ENCODE measurements around the gene ZACN. TPM values are rescaled to one million over a fixed set of nuclear protein-coding genes. Genes with fewer than 3 reads are reported as not detected.

Gene ZACN
- total RNA-seq, 1 donor from 2014 or later = 0.29 TPM

- no peak for DNase-seq (ENCODE audit: extremely low spot score, unreplicated experiment)
- H3K4me3 Mint-ChIP-seq = no peak overlapping the region
- TF ChIP-seq CTCF (conservative IDR thresholded peaks at IDR 0.05) = no peak
- peaks cover 5% of the 10 kb centered on the region for H3K36me3 Mint-ChIP-seq
- peaks cover 27% of the 10 kb centered on the region for H3K27me3 Mint-ChIP-seq
- H3K4me1 Mint-ChIP-seq (ENCODE audit: unreplicated experiment) = peaks cover 7% of the 10 kb centered on the region
- no peak overlapping the region for H3K27ac Mint-ChIP-seq
- no peaks in the 10 kb centered on the region for H3K9me3 Mint-ChIP-seq
These were observed 4.7 kb downstream of the ZACN start for GRCh38 chr17:76083536-76084182.

- Mint-ChIP-seq H3K4me1 (ENCODE audit: unreplicated experiment) (peaks cover 7% of the 10 kb centered on the region), H3K9me3 (no peaks in the 10 kb centered on the region), H3K4me3 (no peak overlapping the region), H3K27me3 (peaks cover 12% of the 10 kb centered on the region), H3K27ac (no peak overlapping the region), H3K36me3 (peaks cover 5% of the 10 kb centered on the region)
- no peak for DNase-seq (ENCODE audit: extremely low spot score, unreplicated experiment)
- no peak for TF ChIP-seq CTCF (conservative IDR thresholded peaks at IDR 0.05)
These were observed 6.2 kb downstream of the ZACN start for GRCh38 chr17:76085066-76085730.

- Mint-ChIP-seq H3K27me3 (peaks cover 7% of the 10 kb centered on the region), H3K9me3 (no peaks in the 10 kb centered on the region), H3K36me3 (peaks cover 5% of the 10 kb centered on the region), H3K27ac (no peak overlapping the region), H3K4me3 (no peak overlapping the region), H3K4me1 (ENCODE audit: unreplicated experiment) (peaks cover 7% of the 10 kb centered on the region)
- DNase-seq (ENCODE audit: extremely low spot score, unreplicated experiment) = no peak
- no peak for TF ChIP-seq CTCF (conservative IDR thresholded peaks at IDR 0.05)
These were observed 6.9 kb downstream of the ZACN start for GRCh38 chr17:76085731-76086366.

GRCh38 chr17:76086384-76086783, 7.4 kb downstream of the ZACN start:
- no peak overlapping the region for H3K27ac Mint-ChIP-seq
- no peak for DNase-seq (ENCODE audit: extremely low spot score, unreplicated experiment)
- no peak overlapping the region for H3K4me3 Mint-ChIP-seq
- H3K36me3 Mint-ChIP-seq = peaks cover 5% of the 10 kb centered on the region
- peaks cover 4% of the 10 kb centered on the region for H3K27me3 Mint-ChIP-seq
- no peaks in the 10 kb centered on the region for H3K9me3 Mint-ChIP-seq
- TF ChIP-seq CTCF (conservative IDR thresholded peaks at IDR 0.05) = no peak
- H3K4me1 Mint-ChIP-seq (ENCODE audit: unreplicated experiment) = peaks cover 7% of the 10 kb centered on the region

GRCh38 chr17:76087531-76087930, 8.5 kb downstream of the ZACN start:
- no peak for TF ChIP-seq CTCF (conservative IDR thresholded peaks at IDR 0.05)
- H3K27me3 Mint-ChIP-seq = no peaks in the 10 kb centered on the region
- H3K27ac Mint-ChIP-seq = no peak overlapping the region
- H3K36me3 Mint-ChIP-seq = peaks cover 5% of the 10 kb centered on the region
- DNase-seq (ENCODE audit: extremely low spot score, unreplicated experiment) = no peak
- H3K4me1 Mint-ChIP-seq (ENCODE audit: unreplicated experiment) = peaks cover 4% of the 10 kb centered on the region
- H3K9me3 Mint-ChIP-seq = no peaks in the 10 kb centered on the region
- H3K4me3 Mint-ChIP-seq = no peak overlapping the region
